H1 (cell line): ENCODE results near the gene GARIN3. TPM values are rescaled to one million over a fixed set of nuclear protein-coding genes. Genes with fewer than 3 reads are reported as not detected.

ENCODE experiments used
- CTCF ChIA-PET: fragments of 300-600 bp; sonication (Branson Sonifier 250); formaldehyde crosslinking; loops from one replicate; lab custom pipeline; 2021; ENCODE audit not compliant: partially characterized antibody; lab: Charles Lee
- POLR2A ChIA-PET: fragments of 300-600 bp; sonication (Branson Sonifier 250); formaldehyde crosslinking; loops from one replicate; lab custom pipeline; 2021; ENCODE audit warnings: inconsistent platforms; ENCODE audit not compliant: partially characterized antibody; lab: Charles Lee
- DNase-seq, 2 experiments: peaks; one replicate each; pipeline versions ENCODE4 v3.0.0 to v3.0.0-alpha.2; 2010 to 2022; ENCODE audit warnings: low spot score in 2 of 2, low read depth in 1 of 2, mixed read lengths in 1 of 2
- FAIRE-seq: peaks from 2 replicates; lab custom pipeline; 2011; peaks lifted over from hg19 to GRCh38; lab: Jason Lieb, UNC
- H2AFZ ChIP-seq: 2 replicates; pipeline ENCODE4 v1.8.1; 2012; ENCODE audit warnings: low read length, inconsistent platforms
- H2AK5ac ChIP-seq: 2 replicates; pipeline ENCODE4 v1.6.1; 2013; ENCODE audit warnings: low read depth, low read length
- H2BK120ac ChIP-seq: replicated peaks from 2 replicates; pipeline ENCODE3; 2013; ENCODE audit warnings: low read depth, low read length, inconsistent platforms
- H2BK12ac ChIP-seq: 2 replicates; pipeline ENCODE4 v1.6.1; 2013; ENCODE audit warnings: low read depth, low read length
- H2BK15ac ChIP-seq: 2 replicates; pipeline ENCODE4 v1.6.1; 2013; ENCODE audit warnings: low read length
- H2BK20ac ChIP-seq: 2 replicates; pipeline ENCODE4 v1.6.1; 2013; ENCODE audit warnings: low read length
- H2BK5ac ChIP-seq: 2 replicates; pipeline ENCODE4 v1.6.1; 2013; ENCODE audit warnings: low read depth, low read length
- H3K14ac ChIP-seq: 2 replicates; pipeline ENCODE4 v1.6.1; 2013; ENCODE audit warnings: inconsistent platforms; ENCODE audit not compliant: insufficient read length
- H3K18ac ChIP-seq: 2 replicates; pipeline ENCODE4 v1.6.1; 2013; ENCODE audit warnings: low read length; ENCODE audit errors: extremely low read depth
- H3K23ac ChIP-seq: 2 replicates; pipeline ENCODE4 v1.6.1; 2013; ENCODE audit warnings: inconsistent platforms; ENCODE audit not compliant: insufficient read length
- H3K23me2 ChIP-seq: 2 replicates; pipeline ENCODE4 v1.6.1; 2013; ENCODE audit warnings: low read depth, low read length
- H3K27ac ChIP-seq: 2 replicates; pipeline ENCODE4 v1.6.1; 2011; ENCODE audit warnings: low read depth, low read length, inconsistent platforms
- H3K27me3 ChIP-seq, 4 experiments: replicated peaks in 1 of 4; 1 replicate in 1 of 4; 2 replicates in 3 of 4; pipeline versions ENCODE4 v1.6.1 to v1.8.1; 2011 to 2013; ENCODE audit warnings: low read length in 3 of 4, mild to moderate bottlenecking in 3 of 4, inconsistent platforms in 2 of 4, mixed read lengths in 2 of 4, moderate library complexity in 1 of 4; ENCODE audit not compliant: control insufficient read depth in 3 of 4, insufficient read depth in 3 of 4; ENCODE audit errors: extremely low read depth in 1 of 4
- H3K36me3 ChIP-seq, 4 experiments: 2 replicates each; pipeline versions ENCODE4 v1.6.1 to v1.8.1; 2011 to 2013; ENCODE audit warnings: mild to moderate bottlenecking in 4 of 4, low read length in 3 of 4, moderate library complexity in 2 of 4, control low read depth in 1 of 4, inconsistent platforms in 1 of 4; ENCODE audit not compliant: insufficient read depth in 4 of 4, control insufficient read depth in 2 of 4
- H3K4ac ChIP-seq: replicated peaks from 2 replicates; pipeline ENCODE3; 2013; ENCODE audit warnings: low read length, low read depth, mixed read lengths, inconsistent platforms; ENCODE audit not compliant: insufficient read length
- H3K4me1 ChIP-seq, 4 experiments: replicated peaks in 1 of 4; 1 replicate in 1 of 4; 2 replicates in 3 of 4; pipeline versions ENCODE4 v1.6.1 to v1.8.1; 2011 to 2013; ENCODE audit warnings: low read length in 3 of 4, inconsistent platforms in 2 of 4, mixed read lengths in 1 of 4; ENCODE audit not compliant: insufficient read depth in 4 of 4, control insufficient read depth in 3 of 4
- H3K4me2 ChIP-seq, 2 experiments: 2 replicates each; pipeline versions ENCODE4 v1.6.1 to v1.8.1; 2011 to 2013; ENCODE audit warnings: low read depth in 2 of 2, low read length in 2 of 2, control low read depth in 1 of 2, inconsistent platforms in 1 of 2, mild to moderate bottlenecking in 1 of 2; ENCODE audit not compliant: insufficient read depth in 1 of 2
- H3K4me3 ChIP-seq, 4 experiments: fragments of 200-600, 300-600 bp in 1 of 4; sonication (generic), shearing (Covaris generic), sonication (Bioruptor Twin) in 1 of 4; 2 replicates each; pipeline versions ENCODE4 v1.5.1 to v1.8.1; 2011 to 2016; ENCODE audit warnings: low read length in 4 of 4, low read depth in 3 of 4, control low read depth in 2 of 4, inconsistent platforms in 2 of 4, mild to moderate bottlenecking in 2 of 4, mixed read lengths in 1 of 4, moderate library complexity in 1 of 4; ENCODE audit not compliant: insufficient read depth in 2 of 4; ENCODE audit errors: extremely low read depth in 1 of 4
- H3K56ac ChIP-seq: replicated peaks from 2 replicates; pipeline ENCODE3; 2013; ENCODE audit warnings: low read depth, mild to moderate bottlenecking, mixed read lengths, low read length, inconsistent platforms; ENCODE audit not compliant: insufficient read length
- H3K79me1 ChIP-seq: 2 replicates; pipeline ENCODE4 v1.6.1; 2013; ENCODE audit warnings: low read depth, low read length, control low read depth
- H3K79me2 ChIP-seq, 2 experiments: 2 replicates each; pipeline versions ENCODE4 v1.6.1 to v1.8.1; 2012 to 2013; ENCODE audit warnings: low read length in 2 of 2, mild to moderate bottlenecking in 2 of 2, inconsistent platforms in 1 of 2; ENCODE audit not compliant: insufficient read depth in 2 of 2, control insufficient read depth in 1 of 2
- H3K9ac ChIP-seq, 4 experiments: replicated peaks in 1 of 4; 1 replicate in 1 of 4; 2 replicates in 3 of 4; pipeline versions ENCODE4 v1.6.1 to v1.8.1; 2011 to 2013; ENCODE audit warnings: low read depth in 3 of 4, low read length in 3 of 4, control low read depth in 2 of 4, mild to moderate bottlenecking in 2 of 4, moderate library complexity in 2 of 4, inconsistent platforms in 1 of 4; ENCODE audit errors: extremely low read depth in 1 of 4
- H3K9me3 ChIP-seq, 2 experiments: 2 replicates each; pipeline versions ENCODE4 v1.6.1 to v1.8.1; 2012 to 2013; ENCODE audit warnings: mild to moderate bottlenecking in 2 of 2, moderate library complexity in 2 of 2, control low read depth in 1 of 2, inconsistent platforms in 1 of 2, low read depth in 1 of 2, low read length in 1 of 2, mixed read lengths in 1 of 2; ENCODE audit not compliant: insufficient read depth in 2 of 2
- H4K20me1 ChIP-seq, 2 experiments: replicated peaks in 1 of 2; 2 replicates each; pipeline versions ENCODE3 to v1.8.1; 2011 to 2013; ENCODE audit warnings: inconsistent platforms in 2 of 2, low read length in 2 of 2, mild to moderate bottlenecking in 1 of 2; ENCODE audit not compliant: insufficient read depth in 2 of 2, control insufficient read depth in 1 of 2
- H4K5ac ChIP-seq: 2 replicates; pipeline ENCODE4 v1.6.1; 2013; ENCODE audit warnings: low read length, low read depth, mixed read lengths, inconsistent platforms; ENCODE audit not compliant: insufficient read length
- H4K8ac ChIP-seq: 2 replicates; pipeline ENCODE4 v1.8.0; 2013; ENCODE audit warnings: mild to moderate bottlenecking, moderate library complexity, low read length, inconsistent platforms; ENCODE audit not compliant: insufficient read depth; ENCODE audit errors: extremely low read depth
- H4K91ac ChIP-seq: replicated peaks from 2 replicates; pipeline ENCODE3; 2013; ENCODE audit warnings: low read length, mixed read lengths, inconsistent platforms; ENCODE audit not compliant: insufficient read length
- BRCA1 ChIP-seq: IDR thresholded peaks from 2 replicates; pipeline ENCODE4 v1.6.1; 2012; ENCODE audit warnings: low read depth, low read length, improper control_type of control experiment
- CBX8 ChIP-seq: fragments of 300-800, 300-1000 bp; sonication (generic); IDR thresholded peaks from 2 replicates; pipeline ENCODE4 v1.7.1; 2016; ENCODE audit warnings: low read depth, low read length, borderline replicate concordance
- EGR1 ChIP-seq: IDR thresholded peaks from 2 replicates; pipeline ENCODE4 v1.6.1; 2011; ENCODE audit warnings: low read depth, low read length, borderline replicate concordance
- EZH2 ChIP-seq: fragments of 200-600 bp; sonication (generic); IDR thresholded peaks from 2 replicates; pipeline ENCODE4 v1.7.1; 2012; ENCODE audit warnings: low read depth, mild to moderate bottlenecking, moderate library complexity, low read length, inconsistent platforms; ENCODE audit not compliant: severe bottlenecking
- HDAC6 ChIP-seq: IDR thresholded peaks from one replicate; pipeline ENCODE4 v1.7.1; 2012; ENCODE audit warnings: low read depth, mild to moderate bottlenecking, inconsistent platforms, low read length, moderate library complexity
- JUND ChIP-seq: IDR thresholded peaks from 2 replicates; pipeline ENCODE4 v1.6.1; 2011; ENCODE audit warnings: mild to moderate bottlenecking, improper control_type of control experiment, low read length
- POLR2AphosphoS5 ChIP-seq: IDR thresholded peaks from 2 replicates; pipeline ENCODE4 v1.6.1; 2011; ENCODE audit warnings: low read depth, low read length
- POU5F1 ChIP-seq: IDR thresholded peaks from 2 replicates; pipeline ENCODE4 v1.6.1; 2011; ENCODE audit warnings: low read depth, mild to moderate bottlenecking, low read length, moderate library complexity
- RFX5 ChIP-seq: IDR thresholded peaks from 2 replicates; pipeline ENCODE4 v1.6.1; 2011; ENCODE audit warnings: low read depth, low read length, improper control_type of control experiment, borderline replicate concordance
- SIX5 ChIP-seq: IDR thresholded peaks from 2 replicates; pipeline ENCODE4 v1.6.1; 2011; ENCODE audit warnings: mild to moderate bottlenecking, low read depth, low read length
- TBP ChIP-seq: IDR thresholded peaks from 2 replicates; pipeline ENCODE4 v1.6.1; 2011; ENCODE audit warnings: low read depth, low read length, improper control_type of control experiment
- YY1 ChIP-seq: IDR thresholded peaks from 2 replicates; pipeline ENCODE4 v1.6.1; 2011; ENCODE audit warnings: low read depth, mild to moderate bottlenecking, low read length
- WGBS, 2 experiments: shearing (Covaris generic) in 1 of 2; methylation state at CpG; one replicate each; pipeline versions ENCODE4 v1.1.6 to v1.1.7; 2013 to 2015; ENCODE audit warnings: low lambda C conversion rate in 2 of 2, mixed read lengths in 2 of 2, inconsistent platforms in 1 of 2, low coverage in 1 of 2, missing lambda C conversion rate in 1 of 2; ENCODE audit not compliant: insufficient replicate concordance in 2 of 2, insufficient coverage in 1 of 2, insufficient read length in 1 of 2; ENCODE audit errors: extremely low coverage in 1 of 2, missing lambda C conversion rate in 1 of 2; 5-methylcytosine and 5-hydroxymethylcytosine counted together
- polyA plus RNA-seq, 7 experiments: library from polyadenylated mRNA; depleted of rRNA in 3 of 7; stranded (reverse) in 5 of 7; unstranded in 2 of 7; fragments of >200 nt in 5 of 7; fragments of 200-250 nt in 2 of 7; gene quantifications; 1 replicate in 5 of 7; 2 replicates in 1 of 7; 4 replicates in 1 of 7; pipeline versions ENCODE4 v1.2.1 to v1.2.3, GENCODE V29; 2011 to 2013; ENCODE audit warnings: missing spikeins in 2 of 7, mixed read lengths in 2 of 7
- total RNA-seq: library from RNA; stranded (reverse); fragmentation: NEBNext Ultra II Directional; extraction: Animal tissue kit (Norgen Biotek cat#: 25700); gene quantifications from 2 replicates; pipeline ENCODE4 v1.2.1, GENCODE V29; 2021
- TF ChIP-seq, protein P1 (sequence below): IDR thresholded peaks from 2 replicates; pipeline ENCODE4 v1.6.1; 2011; ENCODE audit warnings: low read length, improper control_type of control experiment

GARIN3 gene
- total and polyA plus RNA-seq, 2 of the 8 experiments (the other 6 are each of a cell fraction or from before 2014, with no cell fraction given), result not detected

DNA sequence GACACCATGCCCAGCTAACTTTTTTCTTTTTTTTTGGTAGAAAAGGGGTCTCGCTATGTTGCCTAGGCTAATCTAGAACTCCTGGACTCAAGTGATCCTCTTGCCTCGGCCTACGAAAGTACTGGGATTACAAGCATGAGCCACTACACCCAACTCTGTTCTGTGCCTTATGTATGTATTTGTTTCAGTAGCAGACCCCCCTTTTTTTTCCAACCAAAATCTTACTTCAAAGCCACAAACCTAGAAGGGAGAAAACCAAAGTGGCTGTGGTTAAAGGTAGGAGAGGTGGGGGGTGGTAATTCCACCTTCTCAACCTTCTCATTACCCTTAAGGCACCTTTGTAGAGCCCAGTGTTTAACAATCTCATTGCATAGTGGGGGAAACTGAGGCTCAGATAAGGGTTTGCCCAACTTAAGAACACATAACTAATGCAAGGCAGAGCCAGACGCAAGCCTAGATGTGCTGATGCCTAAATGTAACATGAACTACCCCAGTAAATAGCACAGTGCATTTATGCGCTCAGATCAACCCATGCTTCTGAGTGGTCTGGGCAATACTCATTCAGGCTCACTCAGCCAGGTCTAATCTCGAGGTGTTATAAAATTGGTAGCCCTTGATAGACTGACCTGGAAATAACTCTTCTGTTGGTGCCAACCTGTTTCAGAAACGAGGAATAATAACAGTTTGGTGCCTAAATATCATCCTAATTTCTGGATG is 47.6 kb upstream of the GARIN3 start:
- Histone ChIP-seq H4K91ac (no peak overlapping the region), H3K14ac (no peak overlapping the region), H3K9me3 (no peaks in the 10 kb centered on the region; a peak in 1 of 4 replicates), H2BK20ac (no peak overlapping the region), H3K4ac (no peak overlapping the region), H3K9ac (no peak overlapping the region), H2BK5ac (no peak overlapping the region), H3K18ac (no peak overlapping the region), H3K23me2 (no peaks in the 10 kb centered on the region; the same call in 1 of the 2 replicates), H3K79me2 (no peaks in the 10 kb centered on the region), H3K36me3 (no peaks in the 10 kb centered on the region), H4K20me1 (no peaks in the 10 kb centered on the region), H2AFZ (no peak overlapping the region), H3K56ac (no peak overlapping the region), H2BK120ac (no peak overlapping the region), H4K8ac (no peak overlapping the region), H4K5ac (no peak overlapping the region), H3K4me1 (no peaks in the 10 kb centered on the region), H3K4me3 (no peak overlapping the region), H3K27ac (no peak overlapping the region), H2BK12ac (no peak overlapping the region), H3K4me2 (no peak overlapping the region), H3K27me3 (no peaks in the 10 kb centered on the region), H2BK15ac (no peak overlapping the region), H3K79me1 (no peaks in the 10 kb centered on the region; the same call in 1 of the 2 replicates), H3K23ac (no peak overlapping the region), H2AK5ac (no peak overlapping the region)
- POLR2A ChIA-PET, result no interaction called here
- CTCF ChIA-PET, result interaction anchor here (1.1 kb wide), 1 partner anchor 129 kb away, joined by 3 read pairs; no protein-coding TSS in a partner anchor
- 90% methylated on average over 7 of the region's 7 CpGs; no CpG with 5 or more reads in 1 of the 2 experiments for WGBS, 2 experiments
- FAIRE-seq (no peak), DNase-seq (no peak)
- TF ChIP-seq POU5F1 (no peak), HDAC6 (no peak), EZH2 (no peak), CBX8 (no peak), JUND (no peak), SIX5 (no peak), BRCA1 (no peak), POLR2AphosphoS5 (no peak), YY1 (no peak), RFX5 (no peak), TBP (no peak), EGR1 (no peak)
- TF ChIP-seq, protein P1, sequence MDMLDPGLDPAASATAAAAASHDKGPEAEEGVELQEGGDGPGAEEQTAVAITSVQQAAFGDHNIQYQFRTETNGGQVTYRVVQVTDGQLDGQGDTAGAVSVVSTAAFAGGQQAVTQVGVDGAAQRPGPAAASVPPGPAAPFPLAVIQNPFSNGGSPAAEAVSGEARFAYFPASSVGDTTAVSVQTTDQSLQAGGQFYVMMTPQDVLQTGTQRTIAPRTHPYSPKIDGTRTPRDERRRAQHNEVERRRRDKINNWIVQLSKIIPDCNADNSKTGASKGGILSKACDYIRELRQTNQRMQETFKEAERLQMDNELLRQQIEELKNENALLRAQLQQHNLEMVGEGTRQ, result no peak
